ENCODE data around the gene RECQL5.
A peak's percentile ranks its signal among the peaks of the same experiment; 100 is the strongest.

RECQL5 gene

DNA sequence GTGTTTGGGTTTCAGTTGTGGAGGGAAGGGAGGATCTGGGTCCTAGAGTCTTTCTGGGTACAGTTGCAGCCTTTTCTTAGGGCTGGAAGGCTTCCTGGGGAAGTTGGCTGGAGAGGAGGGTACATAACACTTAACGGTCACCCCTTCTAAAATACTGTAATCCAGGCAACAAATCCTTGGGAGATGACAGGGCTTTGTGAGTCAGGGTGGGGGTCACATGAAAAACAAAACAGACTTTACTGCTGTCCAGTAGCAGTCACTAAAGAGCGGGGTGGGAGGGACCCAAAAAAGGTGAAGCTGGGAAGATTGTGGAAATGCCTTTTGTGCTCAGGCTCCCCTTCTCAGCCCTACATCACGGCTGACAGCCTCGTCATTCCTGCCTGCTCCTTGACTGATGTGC lies 6.5 kb upstream of the RECQL5 start:
- DNase-seq = no peak
- TF ChIP-seq POLR2A (IDR thresholded peaks at IDR 0.05; ENCODE audit: low read length) (no peak), GATA1 (IDR thresholded peaks at IDR 0.05; ENCODE audit: low read depth, low read length) (no peak)

DNA sequence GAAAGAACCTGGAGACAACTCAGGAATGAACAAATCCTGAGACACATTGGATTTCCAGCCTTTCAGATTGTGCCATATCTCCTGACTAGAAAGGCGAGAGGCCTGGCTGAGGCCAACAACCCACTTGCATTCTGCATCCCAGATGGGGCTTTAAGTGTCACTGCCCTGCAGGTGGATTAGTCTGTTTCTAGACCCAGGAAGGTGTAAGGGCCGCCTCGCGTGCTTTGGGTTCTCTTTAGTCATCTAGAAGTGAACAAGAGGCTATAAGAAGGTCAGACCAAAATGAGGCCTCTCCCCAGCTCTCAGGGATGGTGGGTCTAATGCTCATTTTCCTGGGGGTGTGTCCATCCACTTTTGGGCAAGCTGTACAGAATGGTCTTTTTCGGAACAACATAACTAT lies 5.1 kb upstream of the RECQL5 start:
- no peak for TF ChIP-seq POLR2A (IDR thresholded peaks at IDR 0.05; ENCODE audit: low read length)
- no peak for TF ChIP-seq GATA1 (IDR thresholded peaks at IDR 0.05; ENCODE audit: low read depth, low read length)
- no peak for DNase-seq

DNA sequence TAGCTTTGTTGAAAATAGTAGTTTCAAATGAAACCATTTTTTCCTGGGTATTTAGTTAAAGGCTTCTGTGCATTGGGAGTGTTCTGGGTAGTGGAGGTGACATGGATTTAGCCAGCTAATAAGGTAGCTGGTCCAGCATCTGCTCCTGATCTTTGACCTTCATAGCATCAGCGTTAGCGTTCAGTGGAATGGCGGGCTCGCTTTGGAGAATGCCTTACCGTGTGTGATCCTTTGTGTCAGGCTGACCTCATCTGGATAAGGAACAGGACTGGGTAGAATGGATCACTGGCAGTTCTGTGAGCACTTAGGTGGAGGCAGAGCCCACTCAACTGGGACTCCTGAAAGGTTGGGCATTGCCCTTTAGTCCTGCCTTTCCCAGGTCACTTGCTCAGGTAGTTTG lies 3.9 kb upstream of the RECQL5 start:
- TF ChIP-seq POLR2A (IDR thresholded peaks at IDR 0.05; ENCODE audit: low read length) (no peak), GATA1 (IDR thresholded peaks at IDR 0.05; ENCODE audit: low read depth, low read length) (no peak)

DNA sequence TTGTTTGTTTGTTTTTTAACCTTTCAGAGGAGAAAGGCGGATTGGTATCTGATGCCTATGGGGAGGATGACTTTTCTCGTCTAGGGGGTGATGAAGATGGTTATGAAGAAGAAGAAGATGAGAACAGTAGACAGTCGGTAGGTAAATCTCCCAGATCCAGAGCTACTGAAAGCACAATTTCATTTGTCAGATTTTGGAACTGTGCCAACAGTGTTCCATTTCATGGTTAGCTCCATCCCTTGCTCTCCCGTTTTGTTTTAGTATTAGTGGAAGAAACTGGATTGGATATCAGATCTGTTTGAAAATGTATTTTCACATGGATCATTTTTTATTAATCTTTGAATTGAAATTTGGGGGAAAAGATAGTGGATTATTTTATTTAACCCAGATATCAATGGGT lies 1.5 kb upstream of the RECQL5 start:
- no peak for DNase-seq
- TF ChIP-seq POLR2A (IDR thresholded peaks at IDR 0.05; ENCODE audit: low read length) (no peak), GATA1 (IDR thresholded peaks at IDR 0.05; ENCODE audit: low read depth, low read length) (no peak)

More for the DNA sequence above, 3.9 kb upstream of the RECQL5 start:
- no peak for DNase-seq

DNA sequence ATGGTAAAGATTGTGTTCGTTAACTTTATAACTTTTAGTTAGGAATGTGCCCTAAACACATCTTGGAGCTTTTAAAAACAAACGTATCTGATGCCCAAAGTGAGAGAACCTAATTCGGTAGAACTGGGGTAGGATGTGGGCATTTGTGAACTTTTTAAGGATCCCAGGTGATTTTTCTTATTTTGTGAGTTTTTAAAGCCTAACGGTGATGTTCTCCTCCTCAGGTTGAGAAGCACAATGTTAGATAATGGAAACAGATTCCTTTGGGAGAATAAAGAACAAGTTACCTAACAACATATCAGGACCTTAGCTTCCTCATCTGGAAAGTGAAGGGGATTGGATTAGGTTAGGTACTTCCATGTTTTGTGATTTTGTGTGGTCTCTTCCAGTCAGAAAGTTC lies 871 bp upstream of the RECQL5 start:
- no peak for TF ChIP-seq POLR2A (IDR thresholded peaks at IDR 0.05; ENCODE audit: low read length)
- TF ChIP-seq GATA1 (IDR thresholded peaks at IDR 0.05; ENCODE audit: low read depth, low read length) = no peak

DNA sequence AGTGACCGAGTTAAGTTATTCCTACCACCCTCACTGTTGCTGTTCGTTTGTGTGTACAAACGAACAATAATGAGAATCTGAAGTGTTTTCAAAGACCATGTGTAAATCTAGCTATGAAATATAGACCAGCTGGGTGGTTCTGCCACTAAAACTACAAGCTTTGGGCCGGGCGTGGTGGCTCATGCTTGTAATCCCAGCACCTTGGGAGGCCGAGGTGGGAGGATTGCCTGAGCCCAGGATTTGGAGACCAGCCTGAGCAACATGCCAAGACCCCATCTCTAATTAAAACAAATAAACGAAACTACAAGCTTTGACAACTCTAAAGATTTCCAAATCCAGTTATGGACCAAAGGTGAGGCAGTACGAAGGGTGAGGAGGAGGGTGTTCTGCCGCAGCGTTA lies 973 bp downstream of the RECQL5 start:
- TF ChIP-seq POLR2A (IDR thresholded peaks at IDR 0.05; ENCODE audit: low read length) (no peak), GATA1 (IDR thresholded peaks at IDR 0.05; ENCODE audit: low read depth, low read length) (no peak)
- DNase-seq = no peak

More for the DNA sequence above, 871 bp upstream of the RECQL5 start:
- no peak for DNase-seq

DNA sequence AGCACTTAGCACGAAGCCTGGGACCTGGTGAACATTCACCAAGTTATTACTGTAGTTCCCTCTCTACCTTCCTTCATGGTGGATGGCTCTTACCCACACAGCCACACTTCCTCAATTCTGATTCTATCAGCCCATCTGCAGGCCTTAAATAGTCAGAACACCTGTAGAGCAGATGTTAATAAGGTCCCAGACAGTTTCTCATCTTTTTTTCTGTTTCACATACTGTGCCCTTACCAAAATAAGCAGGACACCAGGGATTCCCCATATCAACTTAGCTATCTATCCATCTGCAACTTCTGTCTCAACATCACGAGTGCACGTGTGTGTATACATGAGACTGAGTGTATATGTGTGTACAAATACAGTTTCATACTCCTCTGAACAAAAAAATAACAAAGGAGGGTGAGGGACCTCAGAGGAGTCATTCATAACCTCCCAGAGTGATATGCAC lies 2.8 kb downstream of the RECQL5 start:
- DNase-seq = no peak
- TF ChIP-seq POLR2A (IDR thresholded peaks at IDR 0.05; ENCODE audit: low read length) = no peak
- TF ChIP-seq GATA1 (IDR thresholded peaks at IDR 0.05; ENCODE audit: low read depth, low read length) = no peak

DNA sequence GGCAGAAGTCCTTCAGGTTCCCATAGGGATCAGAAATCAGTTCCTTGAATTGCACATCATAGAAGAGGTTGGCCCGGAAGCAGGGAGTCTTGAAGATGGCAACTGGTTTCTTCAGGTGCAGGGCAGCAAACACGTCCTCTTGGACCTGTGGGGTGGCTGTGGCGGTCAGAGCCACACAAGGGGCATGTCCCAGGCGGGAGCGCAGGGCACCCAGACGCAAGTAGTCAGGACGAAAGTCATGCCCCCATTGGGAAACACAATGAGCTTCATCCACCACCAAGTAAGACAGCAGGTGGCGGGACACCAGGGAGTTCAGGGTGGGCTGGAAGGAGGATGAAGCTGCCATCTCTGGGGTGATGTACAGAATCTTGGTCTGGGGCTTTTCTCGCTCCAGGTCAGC lies 4.4 kb downstream of the RECQL5 start:
- TF ChIP-seq GATA1 (IDR thresholded peaks at IDR 0.05; ENCODE audit: low read depth, low read length) (no peak), POLR2A (IDR thresholded peaks at IDR 0.05; ENCODE audit: low read length) (no peak)
- no peak for DNase-seq

DNA sequence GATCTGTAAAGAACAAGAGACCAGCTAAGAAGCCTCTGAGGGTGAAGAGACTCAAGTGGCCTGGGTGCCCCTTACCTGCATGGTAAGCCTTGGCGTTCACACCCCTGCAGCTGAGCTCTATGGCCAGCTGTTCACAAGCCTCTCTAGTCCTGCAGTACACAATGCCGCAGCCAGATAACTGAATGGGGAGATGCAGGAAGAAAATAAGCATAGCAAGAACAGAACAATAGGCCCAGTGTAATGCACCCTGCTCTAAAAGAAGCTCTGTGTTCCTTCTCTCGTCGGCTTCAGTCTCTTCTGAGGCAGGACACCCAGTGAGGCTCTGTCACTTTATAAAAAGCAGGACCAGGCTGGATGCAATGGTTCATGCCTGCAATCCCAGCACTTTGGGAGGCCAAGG lies 5.4 kb downstream of the RECQL5 start:
- no peak for TF ChIP-seq POLR2A (IDR thresholded peaks at IDR 0.05; ENCODE audit: low read length)
- no peak for TF ChIP-seq GATA1 (IDR thresholded peaks at IDR 0.05; ENCODE audit: low read depth, low read length)
- DNase-seq = no peak

DNA sequence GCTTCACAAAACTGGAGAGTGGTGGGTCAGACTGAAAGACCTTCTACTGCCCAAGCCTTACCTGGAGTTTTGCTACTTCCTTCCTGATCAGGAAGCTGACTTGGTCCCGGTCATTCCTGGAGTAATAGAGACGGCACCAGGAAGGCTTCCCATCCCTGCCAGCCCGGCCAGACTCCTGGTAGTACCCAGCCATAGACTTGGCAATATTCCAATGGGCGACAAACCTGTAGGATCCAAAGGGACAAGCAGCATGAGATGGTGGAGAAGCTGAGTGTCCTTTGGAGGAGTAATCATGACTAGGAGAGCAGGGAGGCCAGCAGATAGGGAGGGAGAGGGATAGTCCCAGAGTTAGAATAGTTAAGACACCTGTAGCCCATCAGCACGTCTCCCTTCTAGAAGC lies 8.7 kb downstream of the RECQL5 start:
- no peak for TF ChIP-seq GATA1 (IDR thresholded peaks at IDR 0.05; ENCODE audit: low read depth, low read length)
- no peak for TF ChIP-seq POLR2A (IDR thresholded peaks at IDR 0.05; ENCODE audit: low read length)
- no peak for DNase-seq

DNA sequence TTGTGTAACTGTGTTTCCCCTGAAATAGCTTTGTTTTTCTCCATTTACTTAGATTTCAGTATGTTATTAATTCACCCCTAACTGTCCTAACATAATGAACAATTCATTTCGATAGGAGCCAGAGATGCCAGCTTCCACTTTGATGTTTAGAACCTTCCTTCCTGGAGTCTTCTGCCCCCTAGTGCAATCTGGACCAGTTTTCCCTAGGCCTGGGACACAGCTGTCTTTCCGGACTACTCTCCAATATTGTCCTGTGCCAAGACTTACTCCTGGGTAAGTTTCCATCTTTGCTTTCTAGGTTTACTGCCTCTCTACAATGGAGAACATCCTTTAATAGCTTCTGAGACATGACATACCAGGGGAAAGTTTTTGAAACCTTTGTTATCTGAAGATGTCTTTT lies 12.8 kb downstream of the RECQL5 start:
- no peak for DNase-seq
- TF ChIP-seq GATA1 (IDR thresholded peaks at IDR 0.05; ENCODE audit: low read depth, low read length) (no peak), POLR2A (IDR thresholded peaks at IDR 0.05; ENCODE audit: low read length) (no peak)

DNA sequence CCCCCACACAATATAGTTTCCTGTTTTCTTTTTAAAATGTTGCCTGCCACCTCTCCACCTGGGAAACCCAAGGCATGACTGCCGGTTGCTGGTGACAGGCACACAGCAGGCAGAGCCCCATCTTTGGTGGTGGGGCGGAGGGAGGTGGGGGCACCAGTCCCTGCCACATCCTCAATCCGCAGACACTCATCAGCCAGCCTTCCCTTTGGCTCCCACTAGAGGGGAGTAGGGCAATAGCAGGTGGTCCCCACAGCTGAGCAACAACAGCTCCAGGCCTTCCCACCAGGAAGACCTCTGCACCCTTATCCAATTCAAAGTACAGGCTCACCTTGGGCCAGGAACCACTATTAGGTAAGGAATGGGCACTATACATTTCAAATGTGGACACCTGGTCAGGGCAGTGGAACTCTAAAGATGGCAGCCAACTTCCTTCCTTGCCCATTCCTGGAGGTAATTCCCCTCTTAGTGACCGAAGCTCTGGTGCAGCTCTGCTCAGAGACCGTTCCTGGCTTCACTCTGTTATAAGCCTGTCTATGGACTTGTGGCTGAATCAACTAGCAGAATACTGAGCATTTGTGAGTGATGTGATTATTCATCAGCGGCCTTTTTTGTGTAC lies 13.9 kb downstream of the RECQL5 start:
- peak; percentile 65 to 78 for DNase-seq
- TF ChIP-seq GATA1 (IDR thresholded peaks at IDR 0.05; ENCODE audit: low read depth, low read length) (no peak), POLR2A (IDR thresholded peaks at IDR 0.05; ENCODE audit: low read length) (no peak)

DNA sequence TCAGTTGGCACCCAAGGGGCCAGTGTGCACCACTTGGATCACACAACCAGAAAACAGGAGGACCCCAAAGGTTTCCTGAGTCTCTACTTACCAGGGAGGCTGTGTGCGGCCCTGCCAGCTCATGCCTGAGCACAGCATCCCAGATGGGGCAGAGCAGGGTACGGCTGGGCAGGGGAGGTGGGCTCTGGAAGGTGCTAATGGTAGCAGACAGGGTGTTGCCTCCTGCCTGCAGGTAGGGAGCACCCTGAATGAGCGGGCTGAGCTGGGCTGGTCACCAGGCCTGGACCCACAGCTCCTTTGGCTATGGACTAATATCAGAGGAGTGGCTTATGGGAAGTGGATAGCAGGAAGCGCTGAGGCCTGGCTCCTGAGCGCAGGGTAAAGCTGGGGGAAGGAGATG lies 14.6 kb downstream of the RECQL5 start:
- DNase-seq = no peak
- TF ChIP-seq GATA1 (IDR thresholded peaks at IDR 0.05; ENCODE audit: low read depth, low read length) (no peak), POLR2A (IDR thresholded peaks at IDR 0.05; ENCODE audit: low read length) (no peak)

DNA sequence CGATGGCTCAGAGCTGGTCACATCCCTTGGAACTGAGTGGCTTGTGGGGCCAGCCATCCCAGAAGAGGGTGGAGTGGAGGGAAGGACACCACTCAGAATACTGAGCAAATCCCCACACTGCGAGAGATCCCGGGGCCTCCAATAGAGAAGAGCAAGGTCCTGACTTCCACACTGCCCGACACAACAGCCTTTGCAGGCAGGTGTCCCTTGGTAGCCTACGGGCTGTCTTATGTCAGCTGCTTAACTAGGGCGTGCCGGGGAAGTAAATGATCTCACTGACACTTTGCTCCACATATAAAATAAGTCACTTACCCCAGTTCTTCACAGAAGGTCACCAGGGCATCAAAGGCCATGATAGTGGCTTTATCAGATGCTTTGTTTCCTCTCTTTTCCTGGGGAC lies 16.1 kb downstream of the RECQL5 start:
- no peak for TF ChIP-seq GATA1 (IDR thresholded peaks at IDR 0.05; ENCODE audit: low read depth, low read length)
- no peak for TF ChIP-seq POLR2A (IDR thresholded peaks at IDR 0.05; ENCODE audit: low read length)

DNA sequence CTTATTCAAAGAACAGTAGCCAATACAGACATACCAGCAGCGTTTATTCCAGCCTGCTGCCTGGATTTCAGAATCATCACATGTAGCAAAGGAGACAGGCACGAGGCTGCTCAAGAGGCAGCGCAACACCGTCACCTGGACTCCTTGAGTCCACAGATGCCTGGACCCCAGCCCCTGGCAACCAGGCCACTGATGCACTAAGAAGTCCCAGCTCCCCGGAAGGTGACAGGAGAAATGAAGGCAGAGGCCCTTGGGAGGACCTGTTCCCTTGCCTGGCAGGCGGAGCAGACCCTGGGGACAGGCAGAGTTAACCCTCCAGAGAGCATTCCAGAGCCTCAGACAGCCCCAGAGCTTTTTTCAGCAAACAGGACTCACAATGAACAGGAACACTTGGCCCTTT lies 17.3 kb downstream of the RECQL5 start:
- TF ChIP-seq GATA1 (IDR thresholded peaks at IDR 0.05; ENCODE audit: low read depth, low read length) (no peak), POLR2A (IDR thresholded peaks at IDR 0.05; ENCODE audit: low read length) (no peak)

More for the DNA sequence above, 16.1 kb downstream of the RECQL5 start:
- DNase-seq = no peak

More for the DNA sequence above, 17.3 kb downstream of the RECQL5 start:
- DNase-seq = no peak
